Activated T-cell treated with anti-CD3 and anti-CD28 coated beads, Interleukin-2, amount 50 U/mL, for 72 hours (primary cell): ENCODE results near the gene RNF182. TPM values are rescaled to one million over a fixed set of nuclear protein-coding genes. Genes with fewer than 3 reads are reported as not detected.

Source experiments
- ATAC-seq, 2 donors: fragments of 150-1000 bp; cut with Tn5 transposase; replicated peaks in 1 of 2; 2 replicates each; pipeline ENCODE4 v1.10.0; 2021; ENCODE audit warnings: moderate library complexity in 2 of 2, mild to moderate bottlenecking in 1 of 2
- DNase-seq, 2 donors: peaks; one replicate each; pipeline ENCODE4 v3.0.0; 2021 to 2022; ENCODE audit warnings: mixed read lengths in 1 of 2
- H3K27ac Mint-ChIP-seq: one replicate; pipeline ENCODE4 v1.8.0; 2022; ENCODE audit warnings: mild to moderate bottlenecking, moderate library complexity, mixed read lengths
- H3K27me3 Mint-ChIP-seq: one replicate; pipeline ENCODE4 v1.8.0; 2022; ENCODE audit warnings: low read depth, mixed read lengths
- H3K36me3 Mint-ChIP-seq, 2 donors: one replicate each; pipeline ENCODE4 v1.8.0; 2022; ENCODE audit warnings: mixed read lengths in 2 of 2, mild to moderate bottlenecking in 1 of 2; ENCODE audit not compliant: insufficient read depth in 2 of 2
- H3K4me1 Mint-ChIP-seq: one replicate; pipeline ENCODE4 v1.8.0; 2022; ENCODE audit warnings: low read depth, mixed read lengths
- H3K4me3 Mint-ChIP-seq, 2 donors: one replicate each; pipeline ENCODE4 v1.8.0; 2022; ENCODE audit warnings: mild to moderate bottlenecking in 2 of 2, mixed read lengths in 2 of 2, moderate library complexity in 2 of 2
- H3K9me3 Mint-ChIP-seq, 2 donors: one replicate each; pipeline ENCODE4 v1.8.0; 2022; ENCODE audit warnings: mixed read lengths in 2 of 2
- total RNA-seq, 2 donors: library from RNA; stranded (reverse); gene quantifications; one replicate each; pipeline ENCODE4 v1.2.3, GENCODE V29; 2022

Gene RNF182
- total RNA-seq, 2 donors from 2014 or later: not detected

DNA sequence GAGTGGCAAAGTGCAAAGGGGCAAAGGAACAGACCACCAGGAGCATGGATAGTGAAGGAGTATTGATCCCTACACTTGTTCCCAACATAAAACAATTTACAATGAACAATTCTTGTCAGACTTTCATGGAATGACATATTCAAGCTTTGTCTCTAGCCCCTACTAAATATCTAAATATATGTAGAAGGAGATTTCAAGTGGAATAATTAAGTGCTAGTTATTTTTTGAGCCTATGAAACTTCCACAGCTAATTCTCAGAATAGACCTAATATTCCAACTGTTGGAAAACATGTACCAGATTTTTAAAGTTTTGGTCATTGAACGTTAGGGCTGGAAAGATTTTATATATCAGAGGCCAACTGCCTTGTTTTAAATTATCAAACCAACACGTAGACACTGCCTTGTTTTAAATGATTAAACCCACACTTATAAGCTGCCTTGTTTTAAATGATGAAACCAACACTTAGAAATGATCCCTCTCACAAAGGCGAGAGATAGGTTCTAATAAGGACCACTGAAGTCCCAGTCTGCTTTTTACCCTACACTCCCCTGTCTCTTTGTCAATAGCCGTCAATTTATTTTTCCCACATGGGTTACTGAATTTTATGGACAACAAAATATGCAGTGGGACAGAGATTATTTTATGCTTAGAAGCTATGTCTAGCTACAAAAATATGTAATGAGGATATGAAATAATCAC lies 62.1 kb downstream of the RNF182 start:
- H3K9me3 Mint-ChIP-seq: no peaks in the 10 kb centered on the region
- peaks cover 49% of the 10 kb centered on the region for H3K27me3 Mint-ChIP-seq
- DNase-seq (no peak), ATAC-seq (no peak)
- no peak overlapping the region for H3K27ac Mint-ChIP-seq
- H3K4me3 Mint-ChIP-seq: no peak overlapping the region
- H3K4me1 Mint-ChIP-seq: no peaks in the 10 kb centered on the region
- no peaks in the 10 kb centered on the region for H3K36me3 Mint-ChIP-seq

DNA sequence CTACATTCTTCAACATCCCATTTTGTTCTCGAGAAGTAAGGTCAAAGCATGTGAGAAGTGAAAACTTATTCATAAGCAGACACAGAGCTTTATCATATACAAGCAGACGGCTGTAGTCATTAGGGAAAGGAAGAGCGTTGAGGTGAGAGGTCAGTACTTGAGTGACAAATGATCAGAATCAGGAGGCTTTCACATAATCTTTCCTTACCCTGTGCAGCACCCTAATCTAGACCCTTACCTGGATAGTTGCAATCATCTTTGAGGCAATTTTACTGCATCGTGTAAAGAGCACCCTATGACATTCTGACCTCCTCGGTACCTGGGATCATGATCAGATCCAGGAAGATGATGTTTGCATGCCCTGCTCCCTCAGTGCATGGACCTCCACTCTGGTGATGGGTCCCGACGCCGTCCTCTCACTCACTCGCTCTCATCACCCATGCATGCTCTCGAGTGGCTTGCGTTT lies 62.7 kb downstream of the RNF182 start:
- Mint-ChIP-seq H3K4me1 (no peaks in the 10 kb centered on the region), H3K27ac (no peak overlapping the region)
- ATAC-seq: no peak

DNA sequence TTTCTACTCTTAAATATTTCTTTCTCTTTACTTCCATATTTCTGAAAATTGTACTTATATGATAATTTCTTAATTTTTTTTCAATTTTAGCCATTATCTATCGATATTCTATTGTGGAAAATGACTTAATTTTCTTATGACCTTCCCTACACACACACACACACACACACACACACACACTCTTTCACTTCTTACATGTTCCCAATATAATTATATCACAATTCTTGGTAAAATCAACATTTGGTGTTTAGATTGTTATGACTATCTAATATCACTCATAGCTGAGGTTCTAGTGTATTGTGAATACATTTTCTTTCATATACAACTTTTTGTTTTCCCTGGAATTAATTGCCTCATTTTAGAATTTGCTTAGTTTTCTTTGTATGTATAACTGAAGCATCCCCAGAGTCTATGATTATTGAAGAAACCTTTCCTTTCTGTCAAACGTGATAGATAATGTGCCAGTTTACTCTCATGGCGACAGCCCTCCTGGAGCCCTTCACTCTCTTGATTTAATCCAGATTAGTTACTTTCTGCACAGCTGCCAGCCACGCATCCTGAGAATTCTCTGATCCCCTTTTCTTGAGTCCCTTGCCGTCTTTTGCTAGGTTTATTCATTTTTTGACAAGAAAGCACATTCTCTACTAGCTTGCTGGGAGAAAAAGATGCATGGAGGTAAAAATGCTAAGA lies 63.4 kb downstream of the RNF182 start:
- Mint-ChIP-seq H3K27me3 (peaks cover 39% of the 10 kb centered on the region), H3K36me3 (no peaks in the 10 kb centered on the region)

More for the DNA sequence above, 62.7 kb downstream of the RNF182 start:
- no peak for DNase-seq
- H3K4me3 Mint-ChIP-seq: no peak overlapping the region
- no peaks in the 10 kb centered on the region for H3K9me3 Mint-ChIP-seq
- no peaks in the 10 kb centered on the region for H3K36me3 Mint-ChIP-seq
- H3K27me3 Mint-ChIP-seq: peaks cover 43% of the 10 kb centered on the region

DNA sequence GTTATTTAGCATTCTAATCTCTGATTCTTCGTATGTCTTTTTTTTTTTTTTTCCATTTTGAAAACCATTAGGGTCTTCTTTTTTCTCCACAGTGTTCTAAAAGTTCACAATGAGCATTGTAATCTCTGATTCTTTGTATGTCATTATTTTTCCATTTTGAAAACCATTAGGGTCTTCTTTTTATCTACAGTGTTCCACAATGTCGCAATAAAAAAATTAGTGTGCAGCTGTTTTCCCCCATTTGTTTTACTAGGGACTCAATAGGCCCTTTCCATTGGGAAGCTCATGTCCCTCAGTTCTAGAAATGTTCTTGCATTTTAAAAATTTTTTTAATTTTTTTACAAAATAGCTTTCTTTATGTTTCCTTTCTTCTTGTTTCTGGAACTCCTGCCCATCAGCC lies 64.2 kb downstream of the RNF182 start:
- H3K27ac Mint-ChIP-seq: no peak overlapping the region
- DNase-seq: no peak
- H3K9me3 Mint-ChIP-seq: no peaks in the 10 kb centered on the region
- no peak for ATAC-seq
- no peaks in the 10 kb centered on the region for H3K4me1 Mint-ChIP-seq
- H3K4me3 Mint-ChIP-seq: no peak overlapping the region
- H3K36me3 Mint-ChIP-seq: no peaks in the 10 kb centered on the region
- peaks cover 39% of the 10 kb centered on the region for H3K27me3 Mint-ChIP-seq

More for the DNA sequence above, 63.4 kb downstream of the RNF182 start:
- Mint-ChIP-seq H3K9me3 (no peaks in the 10 kb centered on the region), H3K27ac (peak overlapping the region; percentile 64), H3K4me3 (no peak overlapping the region), H3K4me1 (no peaks in the 10 kb centered on the region)
- ATAC-seq (no peak), DNase-seq (no peak)

DNA sequence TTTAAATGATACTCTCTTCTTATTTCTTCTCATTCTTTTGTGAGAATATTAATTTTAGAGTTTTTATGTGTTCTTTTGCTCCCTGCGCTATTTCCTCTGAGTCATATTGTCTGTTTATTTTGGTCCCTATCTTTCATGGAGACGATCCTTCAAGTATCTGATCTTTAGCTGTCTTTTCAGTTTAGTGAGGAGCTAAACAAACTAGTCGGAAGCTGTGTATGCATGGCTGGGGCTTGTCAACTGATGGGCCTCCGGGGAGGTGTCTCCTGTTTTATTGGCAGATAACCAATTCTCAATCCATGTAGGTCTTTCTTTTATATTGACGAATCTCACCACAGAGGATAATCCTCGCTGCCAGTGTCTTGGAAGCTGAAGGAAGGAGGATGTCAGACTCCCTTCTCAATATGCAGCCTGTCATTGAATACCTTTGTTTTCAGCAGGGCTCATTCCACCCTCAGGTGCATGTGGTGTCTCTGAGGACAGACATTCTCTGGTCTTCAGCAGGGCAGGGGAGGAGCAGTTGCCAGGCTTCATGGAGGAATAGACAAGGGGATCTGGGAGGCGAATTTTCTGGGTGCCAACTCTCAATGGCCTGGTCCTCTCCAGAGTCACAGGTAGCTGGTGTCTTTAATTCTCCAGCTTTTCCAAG lies 64.9 kb downstream of the RNF182 start:
- Mint-ChIP-seq H3K4me1 (no peaks in the 10 kb centered on the region), H3K27ac (no peak overlapping the region), H3K4me3 (no peak overlapping the region), H3K36me3 (no peaks in the 10 kb centered on the region), H3K9me3 (no peaks in the 10 kb centered on the region), H3K27me3 (peaks cover 36% of the 10 kb centered on the region)
- no peak for ATAC-seq
- DNase-seq: no peak

DNA sequence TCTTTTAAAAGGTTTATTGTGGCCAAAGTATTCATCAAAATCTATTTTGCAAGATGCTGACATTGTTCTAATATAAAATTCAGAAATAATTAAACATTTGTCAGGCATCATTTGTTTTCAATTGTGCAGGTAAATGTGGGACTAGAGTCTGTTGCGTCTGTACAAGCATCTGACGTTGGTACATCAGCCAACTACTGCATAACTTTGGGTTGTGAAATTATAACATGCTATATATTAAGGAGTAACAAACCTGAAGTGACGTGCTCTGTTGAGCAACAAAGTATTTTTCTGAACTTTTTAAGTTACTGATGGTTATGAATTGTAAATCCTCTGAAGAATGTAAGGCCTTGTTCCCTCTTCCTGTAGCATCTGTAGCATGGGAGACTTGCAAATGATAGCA lies 66.0 kb downstream of the RNF182 start:
- H3K27ac Mint-ChIP-seq: no peak overlapping the region
- DNase-seq: no peak
- ATAC-seq: no peak
- no peaks in the 10 kb centered on the region for H3K9me3 Mint-ChIP-seq
- H3K36me3 Mint-ChIP-seq: no peaks in the 10 kb centered on the region
- H3K4me3 Mint-ChIP-seq: no peak overlapping the region
- H3K27me3 Mint-ChIP-seq: peaks cover 41% of the 10 kb centered on the region
- no peaks in the 10 kb centered on the region for H3K4me1 Mint-ChIP-seq

DNA sequence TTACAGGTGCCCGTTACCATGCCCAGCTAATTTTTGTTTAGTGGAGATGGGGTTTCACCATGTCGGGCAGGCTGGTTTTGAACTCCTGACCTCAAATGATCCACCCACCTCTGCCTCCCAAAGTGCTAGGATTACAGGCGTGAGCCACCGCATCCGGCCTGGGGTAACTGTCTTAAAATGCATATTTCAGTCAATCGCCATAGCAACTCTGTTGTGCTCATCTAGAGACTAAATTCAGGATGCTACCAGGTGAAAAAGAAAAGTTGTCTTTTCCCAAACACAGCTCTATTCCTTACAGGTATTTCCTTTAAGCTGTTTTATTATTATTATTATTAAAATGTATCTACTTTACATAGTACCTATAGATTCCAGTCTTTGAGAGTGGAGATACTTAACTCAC lies 66.6 kb downstream of the RNF182 start:
- Mint-ChIP-seq H3K4me3 (no peak overlapping the region), H3K4me1 (no peaks in the 10 kb centered on the region), H3K36me3 (no peaks in the 10 kb centered on the region), H3K9me3 (no peaks in the 10 kb centered on the region), H3K27ac (no peak overlapping the region), H3K27me3 (peaks cover 41% of the 10 kb centered on the region)
- DNase-seq: no peak
- ATAC-seq: no peak

DNA sequence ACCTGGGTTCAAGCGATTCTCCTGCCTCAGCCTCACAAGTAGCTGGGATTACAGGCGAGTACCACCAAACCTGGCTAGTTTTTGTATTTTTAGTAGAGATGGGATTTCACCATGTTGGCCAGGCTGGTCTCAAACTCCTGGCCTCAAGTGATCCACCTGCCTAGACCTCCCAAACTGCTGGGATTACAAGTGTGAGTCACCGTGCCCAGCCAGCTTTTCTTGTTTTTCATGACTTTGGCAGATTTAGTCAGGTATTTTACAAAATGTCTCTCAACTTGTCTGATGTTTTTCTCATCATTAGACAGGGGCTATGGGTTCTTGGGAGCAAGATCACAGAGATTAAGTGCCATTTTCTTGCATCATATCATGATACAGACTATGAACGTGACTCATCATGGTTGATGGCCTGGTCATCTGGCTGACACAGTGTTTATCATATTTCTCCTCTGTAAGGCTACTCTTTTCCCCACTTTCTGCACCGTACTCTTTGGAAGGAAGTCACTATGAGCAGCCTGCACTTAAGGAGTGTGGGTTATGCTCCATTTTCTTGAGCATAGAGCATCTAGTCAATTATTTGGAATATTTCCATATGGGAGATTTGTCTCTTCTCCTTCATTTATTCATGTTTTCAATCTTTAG lies 67.8 kb downstream of the RNF182 start:
- Mint-ChIP-seq H3K9me3 (no peaks in the 10 kb centered on the region), H3K27me3 (peaks cover 43% of the 10 kb centered on the region), H3K4me1 (no peaks in the 10 kb centered on the region), H3K4me3 (no peak overlapping the region), H3K36me3 (no peaks in the 10 kb centered on the region), H3K27ac (no peak overlapping the region)
- ATAC-seq (no peak), DNase-seq (no peak)

DNA sequence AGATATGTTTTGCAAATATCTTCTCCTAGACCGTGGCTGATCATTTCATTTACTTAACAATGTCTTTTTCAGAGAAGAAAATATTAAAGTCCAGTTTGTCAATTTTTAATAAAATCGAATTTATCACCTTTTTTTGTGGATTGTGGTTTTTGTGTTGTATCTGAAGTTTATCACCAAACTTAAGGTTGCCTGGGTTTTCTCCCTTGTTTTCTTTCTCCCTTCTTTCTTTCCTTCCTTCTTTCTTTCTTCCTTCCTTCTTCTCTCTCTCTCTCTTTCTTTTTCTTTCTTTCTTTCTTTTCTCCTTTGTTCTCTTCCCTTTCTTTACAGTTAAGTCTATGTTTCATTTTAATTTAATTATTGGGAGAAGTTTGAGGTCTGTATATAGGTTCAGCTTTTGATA lies 68.7 kb downstream of the RNF182 start:
- Mint-ChIP-seq H3K4me1 (no peaks in the 10 kb centered on the region), H3K9me3 (peaks cover 0 to 1% of the 10 kb centered on the region in 2 donors), H3K27ac (no peak overlapping the region), H3K4me3 (no peak overlapping the region), H3K27me3 (peaks cover 38% of the 10 kb centered on the region), H3K36me3 (no peaks in the 10 kb centered on the region)
- ATAC-seq (no peak), DNase-seq (no peak)

DNA sequence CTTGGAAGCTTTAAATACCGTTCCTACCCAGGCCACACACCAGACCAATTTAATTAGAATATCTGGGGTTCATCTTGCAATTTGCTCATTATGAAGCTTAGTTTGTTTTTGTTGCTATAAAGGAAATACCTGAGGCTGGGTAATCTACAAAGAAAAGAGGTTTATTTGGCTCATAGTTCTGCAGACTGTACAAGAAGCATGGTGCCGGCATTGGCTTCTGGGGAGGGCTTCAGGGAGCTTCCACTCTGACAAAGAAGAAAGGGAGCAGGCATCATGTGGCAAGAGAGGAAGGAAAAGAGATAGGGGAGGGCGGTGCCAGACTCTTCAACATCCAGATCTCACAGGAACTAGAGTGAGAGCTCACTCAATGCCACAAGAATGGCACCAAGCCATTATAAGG lies 73.6 kb downstream of the RNF182 start:
- no peak overlapping the region for H3K4me3 Mint-ChIP-seq
- DNase-seq (no peak), ATAC-seq (no peak)
- no peak overlapping the region for H3K27ac Mint-ChIP-seq
- H3K4me1 Mint-ChIP-seq: no peaks in the 10 kb centered on the region
- peaks cover 23% of the 10 kb centered on the region for H3K27me3 Mint-ChIP-seq
- H3K36me3 Mint-ChIP-seq: no peaks in the 10 kb centered on the region
- H3K9me3 Mint-ChIP-seq: peaks cover 0 to 1% of the 10 kb centered on the region in 2 donors

DNA sequence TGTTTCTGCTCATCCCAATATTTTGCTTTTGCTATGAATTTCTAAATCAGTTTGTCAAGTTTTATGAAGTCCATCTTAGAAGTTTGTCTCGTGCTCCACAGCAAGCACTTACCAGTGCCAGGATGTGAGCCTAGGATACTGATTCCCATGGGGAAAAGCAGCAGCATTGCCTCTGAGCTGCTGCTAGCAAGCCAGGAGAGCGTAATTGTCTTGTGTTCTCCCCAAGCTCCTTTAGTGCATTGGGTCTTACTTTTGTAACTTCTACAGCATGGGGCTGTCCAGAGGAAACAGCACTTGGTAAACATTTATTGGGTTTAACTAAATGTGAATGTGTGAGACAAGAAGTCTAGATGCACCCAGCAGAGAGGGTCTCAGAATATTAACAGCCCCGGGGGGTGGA lies 76.1 kb downstream of the RNF182 start:
- no peak for ATAC-seq
- DNase-seq: no peak
- no peaks in the 10 kb centered on the region for H3K36me3 Mint-ChIP-seq
- H3K9me3 Mint-ChIP-seq: peaks cover 0 to 1% of the 10 kb centered on the region in 2 donors
- H3K4me1 Mint-ChIP-seq: no peaks in the 10 kb centered on the region
- no peak overlapping the region for H3K27ac Mint-ChIP-seq
- no peak overlapping the region for H3K4me3 Mint-ChIP-seq
- H3K27me3 Mint-ChIP-seq: peaks cover 14% of the 10 kb centered on the region

DNA sequence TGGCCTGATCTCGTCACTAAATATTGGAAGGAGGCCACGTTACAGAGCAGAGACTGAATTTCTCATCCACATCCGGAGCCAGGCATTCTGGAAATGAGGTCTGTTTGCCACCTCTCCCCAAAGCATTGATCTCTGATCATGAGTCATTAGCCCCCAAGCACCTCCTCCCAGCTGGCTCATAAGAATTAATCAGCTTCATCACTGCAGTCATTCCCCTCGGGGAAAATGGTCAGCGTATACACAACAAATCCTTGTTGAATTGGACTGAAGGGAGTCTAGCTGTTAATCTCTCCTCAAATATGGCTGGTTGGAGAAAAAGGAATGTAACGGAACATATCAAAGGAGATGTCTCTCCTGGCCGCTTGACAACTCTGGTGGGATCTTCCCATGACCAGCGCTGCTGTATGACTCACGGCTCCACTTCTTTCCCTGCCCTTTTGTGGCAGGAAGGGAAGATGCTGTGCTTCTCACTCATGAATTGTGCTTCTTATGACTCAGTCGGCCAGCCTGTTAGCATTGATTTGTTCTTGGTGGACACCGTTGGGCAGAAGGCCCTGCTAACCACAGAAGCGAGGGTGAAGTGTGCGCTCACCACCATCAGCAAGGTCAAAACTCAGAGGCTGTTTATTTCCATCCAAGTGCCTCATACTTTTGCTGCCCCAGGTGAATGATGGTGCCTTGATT lies 76.7 kb downstream of the RNF182 start:
- no peaks in the 10 kb centered on the region for H3K36me3 Mint-ChIP-seq
- no peak for ATAC-seq

More for the DNA sequence above, 76.7 kb downstream of the RNF182 start:
- Mint-ChIP-seq H3K4me3 (no peak overlapping the region), H3K27ac (no peak overlapping the region), H3K27me3 (peaks cover 16% of the 10 kb centered on the region), H3K4me1 (no peaks in the 10 kb centered on the region), H3K9me3 (peaks cover 0 to 1% of the 10 kb centered on the region in 2 donors)
- DNase-seq: no peak
